ENCODE measurements around the gene B4GALNT4. TPM values are rescaled to one million over a fixed set of nuclear protein-coding genes. Genes with fewer than 3 reads are reported as not detected.
"Not testable (repeated sequence)": the region's sequence is repeated elsewhere in the genome, so short reads cannot be mapped to it uniquely, and the experiment has no call there.

B4GALNT4 gene
- total RNA-seq, 1 experiment from 2014 or later: 9.4 TPM

- DNase-seq (ENCODE audit: low read depth): peak; percentile 54
Observed at GRCh38 chr11:373716-374551, 4.6 kb downstream of the B4GALNT4 start.

- DNase-seq (ENCODE audit: low read depth): no peak
Observed at GRCh38 chr11:375065-376025, 6.0 kb downstream of the B4GALNT4 start.

GRCh38 chr11:376531-377173, 7.4 kb downstream of the B4GALNT4 start:
- no peak for DNase-seq (ENCODE audit: low read depth)

GRCh38 chr11:377174-377865, 8.0 kb downstream of the B4GALNT4 start:
- DNase-seq (ENCODE audit: low read depth): no peak

- DNase-seq (ENCODE audit: low read depth): no peak
Observed at GRCh38 chr11:377883-378500, 8.7 kb downstream of the B4GALNT4 start.

- no peak for DNase-seq (ENCODE audit: low read depth)
Observed at GRCh38 chr11:379205-380094, 10.2 kb downstream of the B4GALNT4 start.

GRCh38 chr11:380095-380480, 10.8 kb downstream of the B4GALNT4 start:
- DNase-seq (ENCODE audit: low read depth): no peak

- no peak for DNase-seq (ENCODE audit: low read depth)
Observed at GRCh38 chr11:380491-380890, 11.2 kb downstream of the B4GALNT4 start.

GRCh38 chr11:380996-381395, 11.7 kb downstream of the B4GALNT4 start:
- no peak for DNase-seq (ENCODE audit: low read depth)

GRCh38 chr11:381501-382072, 12.3 kb downstream of the B4GALNT4 start:
- DNase-seq (ENCODE audit: low read depth): no peak

GRCh38 chr11:382081-382629, 12.9 kb downstream of the B4GALNT4 start:
- no peak for DNase-seq (ENCODE audit: low read depth)

- no peak for DNase-seq (ENCODE audit: low read depth)
Observed at GRCh38 chr11:383431-383830, 14.1 kb downstream of the B4GALNT4 start.

GRCh38 chr11:384511-384910, 15.2 kb downstream of the B4GALNT4 start:
- no peak for DNase-seq (ENCODE audit: low read depth)

GRCh38 chr11:385594-386351, 16.5 kb downstream of the B4GALNT4 start:
- no peak for DNase-seq (ENCODE audit: low read depth)

- no peak for DNase-seq (ENCODE audit: low read depth)
Observed at GRCh38 chr11:386483-386882, 17.2 kb downstream of the B4GALNT4 start.

GRCh38 chr11:387193-387793, 18.0 kb downstream of the B4GALNT4 start:
- no peak for DNase-seq (ENCODE audit: low read depth)

- not testable (repeated sequence) for DNase-seq (ENCODE audit: low read depth)
Observed at GRCh38 chr11:389369-389768, 20.1 kb downstream of the B4GALNT4 start.

- DNase-seq (ENCODE audit: low read depth): no peak
Observed at GRCh38 chr11:390175-390574, 20.9 kb downstream of the B4GALNT4 start.
